ENCODE measurements around the gene BCAT1.

Gene BCAT1

GRCh38 chr12:24803430-24804245 lies 145.3 kb downstream of the BCAT1 start:
- DNase-seq, result no peak

DNA sequence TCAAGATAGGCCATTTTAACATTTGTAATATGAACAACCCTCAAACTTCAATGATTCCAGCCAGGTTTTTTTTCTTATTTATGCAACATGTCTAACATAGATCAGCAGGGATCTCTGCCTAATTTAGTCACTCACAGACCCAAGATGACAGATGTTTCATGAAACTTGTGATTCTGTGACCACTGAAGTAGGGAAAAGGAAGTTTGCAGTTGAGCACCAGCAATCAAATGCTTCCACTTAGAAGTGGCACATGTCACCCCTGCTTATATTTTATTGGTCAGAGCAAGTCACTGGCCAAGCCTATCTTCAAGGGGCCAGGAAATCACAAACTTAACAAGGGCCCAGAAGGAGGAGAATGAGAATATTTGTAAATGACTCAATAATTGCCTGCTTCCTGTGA lies 150.6 kb downstream of the BCAT1 start:
- DNase-seq, result no peak

- no peak for DNase-seq
Measured at GRCh38 chr12:24797901-24798300, 151.0 kb downstream of the BCAT1 start.

DNA sequence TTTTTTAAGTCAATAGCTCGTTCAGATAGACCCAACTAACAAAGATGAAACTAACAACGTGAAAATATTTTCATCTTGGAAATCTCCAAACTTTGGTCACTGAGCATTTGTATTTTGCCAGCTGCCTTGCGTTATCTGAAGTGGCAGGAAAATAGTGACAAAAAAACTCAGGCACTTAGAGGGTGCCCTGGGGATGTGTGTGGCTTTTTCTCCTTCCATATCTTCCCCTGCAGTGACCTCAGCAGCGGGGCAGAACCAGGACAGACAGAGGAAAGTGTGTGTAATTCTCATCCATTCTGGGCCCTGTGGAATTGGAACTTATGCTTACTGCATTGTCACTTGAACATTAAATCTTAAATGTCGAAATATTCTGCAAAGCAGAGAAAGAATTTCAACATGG lies 152.0 kb downstream of the BCAT1 start:
- no peak for DNase-seq

DNA sequence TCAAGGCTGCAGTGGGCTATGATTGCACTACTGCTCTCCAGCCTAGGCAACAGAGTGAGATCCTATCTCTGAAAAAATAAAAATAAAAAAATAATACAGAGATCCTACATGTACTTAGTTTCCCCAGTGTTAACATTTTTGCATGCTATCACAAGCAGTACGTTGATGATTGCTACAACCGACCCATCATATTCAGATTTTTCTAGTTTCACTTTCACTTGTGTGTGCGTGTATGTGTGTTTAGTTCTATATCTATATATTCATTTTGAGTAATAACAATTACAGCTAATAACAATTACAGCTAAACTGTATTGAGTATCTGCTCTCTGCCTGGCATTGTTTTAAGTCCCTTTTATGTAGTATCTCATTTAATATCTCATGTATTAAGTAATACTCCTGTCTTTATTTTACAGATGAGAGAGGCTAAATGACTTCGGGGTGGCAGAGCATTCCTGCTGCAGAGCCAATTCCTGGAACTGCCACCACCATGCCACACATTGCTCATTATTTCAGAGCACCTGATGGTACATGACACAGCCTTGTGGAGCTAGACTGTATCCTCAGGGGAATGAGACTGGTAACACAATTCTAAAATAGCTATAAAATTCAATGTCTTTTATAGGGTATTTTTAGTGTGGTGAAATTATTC lies 153.1 kb downstream of the BCAT1 start:
- DNase-seq, result no peak

DNA sequence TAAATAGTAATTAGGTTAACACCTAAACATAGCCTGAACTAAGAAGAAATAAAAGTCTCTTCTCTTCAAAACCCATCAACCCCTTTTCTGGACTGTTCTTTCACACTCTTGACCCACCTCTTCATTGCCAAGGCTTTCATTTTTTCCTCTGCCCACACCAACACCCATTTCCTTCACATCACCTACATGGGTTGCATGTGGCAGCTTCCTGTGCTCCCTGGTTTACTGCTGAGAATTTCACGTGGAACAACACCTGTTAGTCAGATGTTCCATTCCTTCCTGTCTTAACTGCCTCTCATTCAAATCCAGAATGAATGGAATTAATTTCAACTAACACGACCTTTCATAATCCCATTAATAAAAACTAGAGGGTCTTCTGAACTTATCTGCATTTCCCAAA lies 157.3 kb downstream of the BCAT1 start:
- DNase-seq, result no peak

- DNase-seq, result no peak
Measured at GRCh38 chr12:24788886-24789285, 160.0 kb downstream of the BCAT1 start.

GRCh38 chr12:24780697-24781368 lies 168.1 kb downstream of the BCAT1 start:
- no peak for DNase-seq

DNA sequence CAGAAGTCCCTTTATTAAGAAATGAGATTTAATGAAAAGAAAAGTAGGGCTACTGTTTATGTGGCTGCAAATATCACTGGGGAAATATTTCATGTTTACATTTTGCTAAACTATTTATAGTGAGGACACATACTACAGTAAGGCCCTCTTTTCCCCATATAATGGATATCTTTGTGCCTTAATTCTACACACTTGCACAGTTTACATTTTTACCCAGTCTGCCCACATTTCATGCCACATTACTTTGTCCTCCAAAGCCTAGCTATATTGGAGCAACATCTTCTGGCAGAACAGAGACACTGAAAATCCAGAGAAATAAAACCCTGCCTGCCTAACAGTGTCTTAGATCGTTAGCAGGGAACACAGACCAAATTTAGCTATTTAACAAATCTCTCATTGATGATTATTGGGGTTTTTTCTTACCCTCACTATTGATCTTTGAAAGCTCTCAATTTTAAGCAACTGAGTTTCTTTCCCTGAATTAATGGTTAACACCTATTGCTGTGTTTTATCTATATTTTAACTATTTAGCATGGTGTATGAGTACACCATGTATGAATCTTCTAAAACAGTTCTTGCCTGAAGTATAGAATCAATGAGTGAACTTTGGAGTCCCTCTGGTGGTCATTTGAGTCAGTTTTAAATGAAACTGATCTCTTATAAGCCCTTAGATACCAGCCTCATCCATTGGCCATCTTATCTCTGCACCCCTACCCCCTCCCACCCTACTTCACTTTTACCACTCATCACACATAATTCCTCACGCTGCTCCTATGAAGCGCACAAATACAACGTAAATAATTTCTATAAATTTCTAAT lies 170.2 kb downstream of the BCAT1 start:
- no peak for DNase-seq

DNA sequence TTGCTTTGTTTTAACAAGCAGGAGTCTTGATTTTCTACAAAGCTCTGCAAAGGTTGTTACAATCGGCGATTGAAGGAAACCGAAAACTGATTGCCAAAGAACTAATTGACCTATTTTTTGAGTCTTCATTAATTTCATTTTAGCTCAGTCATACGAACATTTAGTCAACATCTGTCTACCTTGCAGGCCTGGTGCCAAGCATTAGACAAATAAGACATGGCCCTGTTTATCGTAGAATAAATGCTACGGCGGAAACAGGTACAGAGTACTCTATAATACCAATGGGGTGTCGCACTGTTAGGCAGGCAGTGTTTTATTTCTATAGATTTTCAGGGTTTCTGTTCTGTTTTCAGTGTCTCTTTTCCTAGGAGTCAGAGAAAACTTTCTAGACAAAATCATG lies 171.5 kb downstream of the BCAT1 start:
- no peak for DNase-seq

- DNase-seq, result no peak
Measured at GRCh38 chr12:24776861-24777260, 172.0 kb downstream of the BCAT1 start.

- no peak for DNase-seq
Measured at GRCh38 chr12:24775073-24775472, 173.8 kb downstream of the BCAT1 start.

GRCh38 chr12:24773996-24774395 lies 174.9 kb downstream of the BCAT1 start:
- no peak for DNase-seq

- DNase-seq, result no peak
Measured at GRCh38 chr12:24772813-24773212, 176.1 kb downstream of the BCAT1 start.

DNA sequence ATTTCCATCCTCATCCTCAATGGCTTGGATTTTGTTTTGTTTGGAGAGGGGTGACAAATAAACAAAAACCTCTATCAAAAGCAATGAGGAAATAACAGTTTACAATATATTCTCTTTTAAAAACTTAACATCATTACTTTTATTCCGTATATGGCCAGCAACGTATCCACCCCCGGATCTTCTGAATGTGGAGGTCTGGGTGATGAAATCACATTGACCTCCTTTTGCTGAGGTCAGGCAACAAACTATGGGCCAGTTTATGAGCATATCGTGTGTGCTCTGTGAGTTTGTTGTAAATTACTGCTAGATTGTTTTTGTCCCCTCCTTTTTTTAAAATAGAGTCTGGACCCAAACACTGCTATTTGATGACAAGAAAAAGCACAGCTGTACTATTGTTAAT lies 178.1 kb downstream of the BCAT1 start:
- DNase-seq, result no peak

DNA sequence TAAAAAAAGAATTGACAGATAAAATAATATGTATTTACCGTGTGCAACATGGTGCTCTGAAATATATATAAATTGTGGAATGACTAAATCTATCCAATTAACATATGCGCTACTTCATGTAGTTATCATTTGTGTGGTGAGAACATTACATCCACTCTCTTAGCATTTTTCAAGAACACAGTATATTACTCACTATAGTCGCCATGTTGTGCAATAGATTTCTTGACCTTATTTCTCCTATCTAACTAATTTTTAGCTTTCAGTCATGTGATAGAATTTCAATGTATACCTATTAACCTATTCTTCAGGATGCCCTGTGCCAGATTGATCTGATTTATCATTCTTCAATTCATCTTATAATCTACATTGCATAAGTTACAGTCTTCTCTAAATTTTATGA lies 178.6 kb downstream of the BCAT1 start:
- DNase-seq, result no peak

GRCh38 chr12:24769682-24770081 lies 179.2 kb downstream of the BCAT1 start:
- no peak for DNase-seq

- DNase-seq, result no peak
Measured at GRCh38 chr12:24768415-24768814, 180.5 kb downstream of the BCAT1 start.

DNA sequence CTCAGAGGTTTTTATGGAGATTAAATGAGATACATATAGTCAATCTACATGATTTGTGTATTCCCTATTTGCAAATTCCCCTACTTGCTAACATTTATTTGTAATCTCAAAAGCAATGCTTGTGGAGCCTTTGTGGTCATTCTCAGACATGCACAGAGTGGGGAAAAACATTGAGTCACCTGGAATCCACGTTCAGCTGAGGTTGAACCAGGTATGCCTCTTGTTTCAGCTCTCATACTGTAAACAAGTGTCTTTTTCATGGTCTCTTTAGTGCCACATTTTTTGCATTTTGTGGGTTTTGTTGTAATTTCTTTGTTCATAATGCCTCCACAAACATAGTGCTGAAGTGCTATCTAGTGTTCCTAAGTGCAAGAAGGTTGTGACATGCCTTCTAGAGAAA lies 181.9 kb downstream of the BCAT1 start:
- no peak for DNase-seq

GRCh38 chr12:24764712-24765111 lies 184.2 kb downstream of the BCAT1 start:
- DNase-seq, result no peak

DNA sequence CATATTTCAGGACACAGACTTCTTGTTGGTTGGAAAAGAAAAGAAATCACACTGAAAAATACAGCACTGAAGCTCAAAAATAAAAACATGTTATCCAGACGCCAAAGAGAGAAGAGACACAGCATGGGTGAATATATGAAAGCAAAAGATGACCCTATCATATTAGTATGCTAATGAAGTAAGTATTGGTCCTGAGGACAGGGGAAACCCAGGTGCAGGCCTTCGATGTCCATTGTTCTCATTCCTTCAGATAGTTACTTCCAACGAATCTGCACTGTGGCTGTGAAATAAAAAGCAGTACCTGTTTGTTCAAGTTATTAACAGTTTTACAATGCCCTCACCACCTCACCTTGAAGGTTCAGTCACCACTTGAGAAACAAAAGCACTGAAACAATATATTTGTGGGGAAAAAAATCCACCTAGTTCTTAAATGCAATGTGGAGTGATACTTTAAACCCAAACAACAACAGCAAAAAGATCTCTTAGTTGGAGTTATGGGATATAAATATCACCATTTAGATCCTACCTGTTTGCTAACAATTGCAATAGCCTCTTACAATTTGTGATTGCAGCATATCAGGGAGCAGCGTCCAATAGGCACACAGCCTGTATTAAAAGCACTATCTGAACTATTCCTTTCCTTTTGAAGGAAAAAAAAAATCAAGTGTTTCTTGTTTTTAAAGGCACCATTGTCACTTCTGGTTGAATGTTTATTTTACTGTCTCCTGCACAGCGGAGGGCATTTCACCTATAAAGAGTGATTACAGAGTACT lies 188.1 kb downstream of the BCAT1 start:
- DNase-seq, result no peak

DNA sequence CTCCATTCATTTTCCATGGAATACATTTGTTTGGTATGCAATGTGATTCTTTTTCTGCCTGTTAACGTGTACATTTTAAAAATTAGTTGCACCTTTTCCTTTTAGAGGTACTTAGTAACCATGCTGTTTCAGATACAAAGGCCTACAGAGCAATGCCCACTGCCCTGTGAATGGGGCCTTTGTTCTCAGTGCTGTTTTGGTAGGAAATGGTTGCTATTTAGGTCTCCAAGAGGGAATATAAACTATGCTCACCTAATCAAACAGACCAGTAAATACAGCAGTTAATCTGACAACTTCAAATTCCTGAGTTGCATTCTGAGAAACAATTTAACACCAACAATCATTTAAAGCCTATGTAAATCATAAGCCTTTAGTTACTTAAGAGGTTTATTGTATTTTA lies 188.7 kb downstream of the BCAT1 start:
- no peak for DNase-seq

Data from activated naive CD4-positive, alpha-beta T cell (primary cell).